Stimulated activated CD8-positive, alpha-beta memory T cell treated with anti-CD3 and anti-CD28 coated beads, Interleukin-15, amount 100 ng/mL, for 1 hour (primary cell): Measurements from ENCODE around the gene NTM.

ENCODE experiments used
- DNase-seq: peaks from one replicate; pipeline ENCODE4 v3.0.0-alpha.2; 2020; ENCODE audit warnings: low read depth

Gene NTM

DNA sequence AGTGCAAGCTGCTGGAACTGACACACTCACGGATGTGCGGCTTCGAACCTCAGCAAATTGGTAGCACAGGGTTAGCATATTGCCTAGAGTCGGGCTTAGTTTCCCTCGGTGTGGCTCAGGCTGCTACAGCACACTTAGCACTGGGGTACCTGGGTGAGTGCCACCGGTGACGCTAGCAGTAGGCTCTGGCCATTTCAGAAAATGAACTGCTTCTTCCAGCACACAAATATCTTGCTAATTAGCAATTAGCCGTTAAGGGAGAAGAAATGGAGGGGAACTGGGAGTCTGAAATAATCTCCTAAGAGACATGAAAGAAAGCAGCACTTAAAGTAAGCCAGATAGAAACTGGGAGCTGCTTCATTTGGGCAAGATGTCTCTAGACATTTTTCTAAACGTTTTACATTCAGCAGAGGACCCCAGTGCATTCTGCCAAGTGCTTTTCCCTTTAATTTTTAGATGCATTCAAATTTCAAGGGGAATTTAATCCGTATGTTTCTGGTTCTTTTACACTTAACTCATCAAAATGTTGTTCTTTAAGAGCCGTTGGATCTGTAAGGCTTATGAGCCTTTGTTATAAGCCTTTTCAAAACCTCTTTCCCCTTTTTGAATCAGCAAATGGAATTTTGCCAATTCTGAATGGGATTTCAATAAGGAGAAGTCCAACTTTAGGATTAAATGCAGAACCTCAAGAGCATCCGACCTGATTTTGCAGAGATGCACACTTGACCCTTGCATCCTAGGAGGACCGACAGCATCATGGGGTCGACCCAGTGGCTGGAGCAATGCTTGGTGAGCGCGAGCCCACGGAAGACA, 708.1 kb downstream of the NTM start:
- DNase-seq, result no peak

GRCh38 chr11:132080127-132080526, 709.7 kb downstream of the NTM start:
- DNase-seq, result no peak

DNA sequence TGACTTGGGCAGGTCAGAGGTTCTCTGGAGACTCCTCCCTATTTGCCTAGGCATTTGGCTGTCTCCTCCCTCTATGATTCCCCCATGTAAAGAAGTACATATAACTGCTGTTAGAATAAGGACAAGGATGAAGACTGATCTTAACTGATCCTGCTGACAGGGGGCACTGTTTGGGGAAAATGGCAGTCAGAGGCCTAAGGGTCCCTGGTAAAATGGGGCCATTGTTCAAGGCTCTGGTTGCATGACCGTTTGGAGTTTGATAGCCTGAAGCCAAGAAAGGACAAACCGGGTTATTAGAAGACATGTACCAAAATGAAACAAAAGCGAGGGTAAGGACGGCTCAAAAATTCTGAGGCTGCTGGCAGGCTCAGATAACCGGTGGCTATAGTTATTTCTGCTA, 712.2 kb downstream of the NTM start:
- no peak for DNase-seq

DNA sequence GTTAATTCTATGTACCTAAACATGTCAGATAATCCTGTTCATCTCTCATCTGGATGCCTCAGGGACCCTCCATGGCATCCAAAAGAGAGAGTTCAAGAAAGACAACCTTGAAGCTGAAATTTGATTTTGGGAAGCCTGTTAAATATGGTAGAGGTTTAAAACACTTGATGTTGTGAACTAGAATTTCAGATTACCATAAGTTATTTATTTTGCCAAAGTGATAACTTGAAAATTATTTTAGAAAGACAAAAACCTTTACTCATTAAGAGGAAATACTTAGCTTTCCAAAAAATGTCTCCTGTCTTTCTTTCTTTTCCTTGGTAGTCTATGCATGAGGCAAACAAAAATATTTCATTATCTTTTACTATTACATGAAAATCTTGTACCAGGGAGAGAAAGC, 714.0 kb downstream of the NTM start:
- no peak for DNase-seq

DNA sequence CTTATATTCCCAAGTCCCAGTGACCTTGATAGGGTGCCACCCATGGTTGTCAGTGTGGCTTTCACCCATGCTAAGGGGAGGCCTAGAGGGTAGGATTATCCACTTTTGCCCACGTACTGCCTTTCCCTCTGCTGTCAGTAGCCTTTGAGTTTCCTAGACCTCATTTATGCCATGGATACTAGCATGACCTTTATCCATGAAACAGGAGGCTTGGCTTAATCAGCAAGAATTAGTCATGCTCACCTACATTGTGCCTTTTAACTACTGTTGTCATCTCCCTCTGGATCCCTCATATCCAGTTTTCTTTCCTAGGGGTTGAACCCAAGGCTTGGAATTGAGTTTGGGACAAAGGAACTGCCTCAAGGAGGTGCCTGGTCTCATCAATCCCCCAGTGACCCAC, 716.7 kb downstream of the NTM start:
- no peak for DNase-seq

DNA sequence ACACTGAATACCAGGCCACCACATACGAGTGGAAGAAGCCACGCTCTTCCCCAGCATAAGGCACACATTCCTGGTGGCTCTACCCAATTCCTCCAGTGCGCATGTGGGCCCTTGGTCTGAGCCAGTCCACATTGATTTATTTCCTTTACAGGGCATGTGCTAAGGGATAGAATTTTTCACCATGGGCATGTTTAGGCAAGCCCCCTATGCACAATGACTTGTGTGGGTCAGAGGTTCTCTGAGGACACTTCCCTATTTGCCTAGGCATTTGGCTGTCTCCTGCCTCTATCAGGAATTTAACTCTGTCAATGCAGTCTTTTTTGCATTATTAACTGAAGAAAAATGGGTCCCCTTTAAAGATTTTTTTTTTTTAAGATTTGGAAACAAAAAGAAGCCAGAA, 718.1 kb downstream of the NTM start:
- DNase-seq, result no peak

GRCh38 chr11:132093536-132094259, 723.3 kb downstream of the NTM start:
- no peak for DNase-seq

DNA sequence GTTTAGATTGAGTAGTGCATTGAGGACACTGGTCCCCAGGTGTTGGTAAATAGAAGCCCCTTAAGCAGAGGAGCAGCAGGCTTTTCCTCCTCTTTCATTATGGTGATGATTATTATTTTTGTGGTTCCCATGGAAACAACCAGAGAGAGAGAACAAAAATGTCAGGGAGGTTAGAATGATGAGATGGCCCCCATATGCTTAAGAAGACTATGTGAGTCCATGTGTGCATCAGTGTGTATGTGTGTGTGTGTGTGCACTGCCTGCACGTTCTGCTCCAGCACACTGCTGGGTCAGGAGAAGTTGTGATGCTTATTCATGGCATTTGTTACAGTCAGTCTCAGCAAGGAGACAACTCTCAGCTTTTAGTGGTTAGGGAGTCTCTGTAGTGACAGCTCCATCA, 724.2 kb downstream of the NTM start:
- no peak for DNase-seq

DNA sequence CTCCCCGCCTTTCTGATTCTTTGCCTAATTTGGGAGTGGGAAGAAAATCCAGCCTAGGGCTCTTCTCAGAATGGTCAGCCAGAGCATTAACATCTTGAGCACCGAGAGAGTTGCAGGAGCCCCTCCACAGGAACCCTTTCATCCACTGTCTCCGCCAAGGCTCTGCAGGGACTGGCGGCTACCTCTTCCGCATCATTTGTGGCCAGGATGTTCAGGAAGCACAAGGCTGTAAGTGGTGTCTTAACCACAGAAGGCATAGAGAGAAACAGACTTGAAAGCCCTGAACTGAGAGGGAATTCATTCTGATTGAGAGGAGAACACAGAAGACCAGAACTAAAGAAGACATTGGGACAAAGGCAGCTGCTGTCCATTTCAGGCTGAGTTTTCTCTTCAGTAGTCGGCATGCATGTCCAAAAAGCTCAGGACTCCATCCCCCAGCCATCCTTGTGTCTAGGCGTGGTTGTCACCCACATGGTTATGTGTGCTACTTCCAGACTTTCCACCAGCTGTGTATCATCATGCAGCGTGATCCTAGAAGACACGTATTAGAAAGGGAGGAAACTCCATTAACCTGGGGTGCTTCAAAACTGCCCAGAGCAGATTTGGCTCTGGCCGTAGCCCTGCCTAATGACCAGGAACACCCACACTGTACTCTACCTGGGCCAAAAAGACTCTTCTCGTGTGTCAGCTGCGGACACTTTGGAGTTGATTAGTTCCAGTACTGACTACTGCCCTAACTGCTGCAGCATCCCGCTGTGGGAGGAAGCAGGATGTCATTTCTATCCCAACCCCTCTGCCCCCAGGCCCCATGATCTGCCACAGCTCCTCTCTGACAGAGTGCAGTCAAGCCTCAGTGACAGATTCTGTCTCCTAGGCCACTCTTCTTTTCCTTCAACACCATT, 725.1 kb downstream of the NTM start:
- DNase-seq, result no peak

DNA sequence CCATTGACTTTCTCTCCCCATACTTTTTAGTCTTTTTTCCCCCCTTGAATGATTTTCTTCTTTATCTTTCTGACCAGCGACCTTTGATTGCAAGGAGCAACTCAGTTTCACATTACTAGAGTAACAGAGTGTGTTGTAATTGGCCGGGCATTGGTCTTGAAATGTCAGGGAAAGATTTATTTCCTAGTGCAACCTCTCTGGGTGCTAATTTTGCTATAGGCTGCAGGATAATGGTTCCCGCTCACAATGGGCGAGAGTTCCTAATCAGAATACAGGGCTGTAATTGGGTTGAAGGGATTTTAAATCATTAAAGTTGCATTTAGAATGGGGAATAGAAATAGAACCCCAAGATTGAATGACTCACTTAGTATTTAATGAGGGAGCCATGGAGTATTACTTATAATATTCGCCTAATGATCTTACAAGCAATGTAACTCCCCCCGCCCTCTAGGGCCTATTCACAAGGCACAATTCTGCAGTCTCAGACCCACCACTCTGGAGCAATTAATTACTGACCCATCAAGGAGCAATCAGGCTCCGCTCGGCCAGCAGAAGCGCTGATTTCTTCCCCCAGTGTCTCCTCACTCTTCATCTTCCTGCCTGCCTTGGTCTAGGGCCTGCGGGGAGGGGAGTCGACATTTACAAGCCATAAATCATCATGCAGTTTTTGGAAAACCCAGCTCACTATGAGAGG, 725.9 kb downstream of the NTM start:
- DNase-seq, result no peak

DNA sequence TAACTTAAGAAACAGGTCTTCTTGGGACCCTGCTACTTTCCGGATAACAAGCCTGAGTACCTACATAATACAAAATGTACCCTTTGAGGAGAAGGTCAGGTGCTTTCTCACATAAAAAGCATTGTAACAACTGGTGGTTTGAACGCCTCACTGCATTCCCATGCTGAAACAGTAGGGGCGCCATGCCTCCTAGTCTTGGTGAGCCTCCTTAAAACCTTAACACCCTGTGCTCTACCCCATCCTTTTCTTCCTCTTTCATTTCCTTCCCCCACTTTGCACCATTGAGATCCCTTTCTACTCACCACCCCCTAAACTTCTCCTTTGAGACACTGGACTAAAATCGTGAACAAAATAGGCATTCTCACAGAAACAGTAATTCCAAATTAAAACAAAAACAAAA, 729.3 kb downstream of the NTM start:
- no peak for DNase-seq

GRCh38 chr11:132100583-132100982, 730.2 kb downstream of the NTM start:
- no peak for DNase-seq

- no peak for DNase-seq
Observed at GRCh38 chr11:132101881-132102280, 731.5 kb downstream of the NTM start.

GRCh38 chr11:132103021-132103420, 732.6 kb downstream of the NTM start:
- DNase-seq, result no peak

DNA sequence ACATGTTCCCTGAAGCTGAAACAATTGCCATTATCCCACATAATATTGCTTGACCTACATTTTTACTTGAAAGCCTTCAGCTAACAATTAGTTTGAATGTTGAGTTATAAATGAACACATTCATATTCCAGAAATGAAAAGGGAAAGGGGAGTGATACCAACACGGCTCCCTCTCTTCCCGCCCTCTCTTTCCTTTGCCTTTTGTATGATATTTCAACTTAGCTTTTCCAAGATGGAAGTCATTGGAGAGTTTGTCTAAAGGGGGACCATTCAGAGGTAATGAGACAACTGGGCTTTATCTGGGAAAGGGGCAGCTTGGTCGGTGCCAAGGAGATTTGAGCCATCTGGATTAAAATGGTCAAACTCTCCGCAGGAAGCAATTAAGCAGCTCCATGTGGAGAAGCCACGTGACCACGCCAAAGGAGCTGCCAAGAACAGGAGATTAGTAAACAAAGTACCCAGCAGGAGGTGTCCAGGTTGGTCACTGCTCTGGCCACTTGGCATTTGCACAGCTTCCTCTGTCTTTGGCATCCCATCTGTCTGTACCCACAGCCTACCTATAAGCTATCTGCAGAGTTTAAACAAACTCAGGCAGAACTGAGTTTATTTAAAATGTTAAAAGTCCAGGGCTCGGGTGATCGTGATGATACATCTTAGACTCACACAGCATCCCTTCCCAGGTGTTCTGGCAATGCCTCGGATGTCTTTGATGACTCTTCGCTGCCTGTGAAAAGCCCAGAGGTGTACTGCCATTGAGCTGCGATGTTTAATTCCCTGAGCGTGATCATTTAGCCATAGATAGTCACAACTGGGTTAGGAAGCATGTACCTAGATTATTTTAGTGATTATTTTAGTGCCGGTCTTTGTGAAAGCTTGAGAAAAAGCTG, 735.9 kb downstream of the NTM start:
- DNase-seq, result no peak

DNA sequence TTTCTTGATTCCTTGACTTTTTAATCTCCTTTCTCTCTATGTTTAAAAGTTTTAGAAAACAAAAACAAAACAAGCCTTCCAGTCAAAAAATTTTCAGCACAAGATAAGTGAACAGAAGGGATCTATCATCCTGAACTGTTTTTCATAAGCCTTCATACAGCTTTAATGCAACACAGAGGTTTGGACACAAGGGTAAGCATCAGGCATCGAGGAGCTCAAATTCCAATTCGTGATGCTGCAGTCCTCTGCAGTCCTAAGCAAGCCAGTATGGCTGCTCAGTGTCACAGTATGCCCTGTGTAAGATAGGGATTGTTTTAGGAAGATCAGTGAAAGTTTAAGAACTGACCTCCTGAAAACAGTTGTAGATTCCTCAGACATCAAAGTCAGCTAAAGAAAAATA, 740.9 kb downstream of the NTM start:
- no peak for DNase-seq

GRCh38 chr11:132111838-132112237, 741.4 kb downstream of the NTM start:
- DNase-seq, result no peak

DNA sequence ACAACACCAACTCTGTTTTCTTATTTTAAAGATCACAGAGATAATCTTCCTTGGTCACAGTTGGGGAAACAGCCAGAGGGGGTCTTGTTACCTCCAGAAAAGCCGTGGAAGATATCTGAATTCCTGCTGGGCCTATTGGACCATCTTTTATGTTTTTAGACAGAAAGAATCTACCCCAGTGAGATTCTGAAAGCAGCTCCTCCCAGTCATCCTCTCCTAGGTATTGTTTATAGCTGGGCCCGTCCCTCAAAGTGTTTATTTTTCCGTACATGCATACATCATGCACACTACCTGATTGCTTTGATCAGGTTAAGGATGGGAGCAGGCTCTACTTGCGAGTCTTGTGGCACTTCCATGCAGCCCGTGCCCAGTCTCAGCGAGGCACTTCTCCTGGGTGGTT, 742.4 kb downstream of the NTM start:
- DNase-seq, result no peak

- DNase-seq, result no peak
Observed at GRCh38 chr11:132114185-132114584, 743.8 kb downstream of the NTM start.

DNA sequence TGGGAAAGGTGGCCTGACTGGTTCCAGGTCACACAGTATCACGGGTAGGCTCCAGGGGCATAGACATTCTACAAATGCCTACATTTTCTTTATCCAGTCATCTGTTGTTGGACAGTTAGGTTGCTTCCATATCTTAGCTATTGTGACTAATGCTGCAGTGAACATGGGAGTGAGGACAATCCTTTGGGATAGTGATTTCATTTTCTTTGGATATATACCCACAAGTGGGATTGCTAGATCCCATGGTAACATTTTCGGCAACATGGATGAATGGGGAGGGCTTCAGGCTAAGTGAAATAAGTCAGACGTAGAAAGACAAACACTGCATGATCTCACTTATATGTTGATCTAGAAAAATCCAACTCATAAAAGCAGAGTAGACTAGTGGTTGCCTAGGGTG, 744.3 kb downstream of the NTM start:
- DNase-seq, result no peak

- DNase-seq, result no peak
Observed at GRCh38 chr11:132115454-132115853, 745.0 kb downstream of the NTM start.
